NCI-H510A (cell line): ENCODE data around the gene IQCF5.
"Not testable (repeated sequence)": the region's sequence is repeated elsewhere in the genome, so short reads cannot be mapped to it uniquely, and the experiment has no call there.

ENCODE experiments used
- DNase-seq: peaks from one replicate; lab custom pipeline; 2025; lab: John Stamatoyannopoulos, UW

Gene IQCF5

DNA sequence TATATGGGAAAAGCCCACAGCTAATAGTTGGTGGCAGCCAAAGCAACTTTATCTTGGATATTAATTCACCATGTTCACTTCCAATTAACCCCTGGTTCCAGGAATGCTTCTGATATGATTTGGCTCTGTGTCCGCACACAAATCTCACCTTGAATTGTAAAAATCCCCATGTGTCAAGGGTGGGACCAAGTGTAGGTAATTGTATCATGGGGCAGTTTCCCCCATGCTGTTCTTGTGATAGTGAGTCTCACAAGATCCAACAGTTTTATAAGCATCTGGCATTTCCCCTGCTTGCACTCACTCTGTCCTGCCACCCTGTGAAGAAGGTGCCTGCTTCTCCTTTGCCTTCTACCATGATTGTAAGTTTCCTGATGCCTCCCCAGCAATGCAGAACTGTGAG lies 6.5 kb downstream of the IQCF5 start:
- DNase-seq, result not testable (repeated sequence)

DNA sequence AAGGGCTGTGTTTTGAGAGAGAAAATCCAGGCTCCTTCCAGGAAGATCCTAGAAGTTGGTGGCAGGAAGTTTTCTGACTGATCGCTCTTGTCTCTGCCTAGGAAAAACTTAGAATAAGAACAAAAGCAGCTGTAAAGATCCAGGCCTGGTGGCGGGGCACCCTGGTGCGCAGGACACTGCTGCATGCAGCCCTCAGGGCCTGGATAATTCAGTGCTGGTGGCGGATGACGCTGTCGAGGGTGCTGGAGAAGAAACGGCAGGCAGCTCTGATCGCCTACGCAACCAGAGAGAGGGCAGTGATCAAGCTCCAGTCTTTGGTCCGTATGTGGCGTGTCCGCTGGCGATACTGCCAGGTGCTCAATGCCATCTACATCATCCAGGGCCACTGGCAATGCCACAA lies 12.5 kb downstream of the IQCF5 start:
- DNase-seq, result no peak

DNA sequence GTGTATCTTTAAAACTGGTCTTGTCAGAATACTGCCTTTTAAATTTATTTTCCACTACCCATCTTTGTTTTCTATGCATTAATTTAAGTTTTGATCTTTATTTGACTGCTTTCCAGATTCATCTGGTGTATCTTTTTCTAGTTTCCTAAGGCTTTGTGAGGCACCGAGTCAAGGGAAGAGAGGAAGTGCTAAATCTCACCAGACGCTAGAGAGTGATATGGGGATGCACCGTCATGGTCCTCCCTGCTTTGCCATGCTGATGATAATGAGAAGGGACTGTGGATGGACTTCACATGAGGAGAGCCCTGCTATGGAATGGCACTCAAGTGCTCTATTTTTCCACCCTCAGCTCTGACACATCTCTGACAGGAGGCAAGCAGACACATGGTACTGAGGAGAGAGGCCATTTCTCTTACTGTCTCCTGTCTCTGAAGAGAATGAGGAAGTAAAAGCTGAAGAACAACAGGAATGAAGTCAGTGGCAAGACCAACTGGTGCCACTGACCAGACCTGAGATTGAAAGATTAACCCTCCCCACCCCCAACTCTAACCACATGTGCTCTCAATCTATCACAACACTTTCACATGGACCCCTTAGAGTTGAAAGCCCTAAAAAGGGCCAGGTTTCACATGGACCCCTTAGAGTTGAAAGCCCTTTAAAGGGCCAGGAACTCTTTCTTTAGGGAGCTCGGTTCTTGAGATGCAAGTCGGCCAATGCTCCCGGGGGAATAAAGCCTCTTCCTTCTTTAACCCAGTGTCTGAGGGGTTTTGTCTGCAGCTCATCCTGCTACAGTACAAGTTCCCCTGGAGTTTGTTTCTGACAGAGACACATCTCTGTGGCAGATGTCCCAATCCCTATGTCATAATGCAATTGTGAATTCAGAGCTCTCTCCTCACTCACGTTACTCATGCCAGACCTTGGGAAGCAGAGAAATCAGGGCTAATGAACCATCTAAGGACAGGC lies 14.4 kb downstream of the IQCF5 start, which contains the start of gene IQCF2:
Gene IQCF2, plus strand, starts transcription at position 913 of the 963 bp plus-strand sequence. CDS start 52 bp downstream, outside the sequence.
- DNase-seq, result no peak

DNA sequence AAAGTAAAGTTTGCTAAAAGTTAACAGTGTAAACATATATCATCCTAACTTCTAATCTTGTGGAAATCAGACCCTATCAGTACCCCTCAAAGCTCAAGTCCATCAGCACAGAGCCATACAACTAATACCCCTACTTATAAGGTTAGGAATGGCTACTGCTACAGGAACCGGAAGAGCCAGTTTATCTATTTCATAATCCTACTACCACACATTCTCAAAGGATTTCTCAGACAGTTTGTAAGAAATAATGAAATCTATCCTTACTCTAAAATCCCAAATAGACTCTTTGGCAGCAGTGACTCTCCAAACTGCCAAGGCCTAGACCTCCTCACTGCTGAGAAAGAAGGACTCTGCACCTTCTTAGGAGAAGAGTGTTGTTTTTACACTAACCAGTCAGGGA lies 20.0 kb downstream of the IQCF5 start:
- DNase-seq, result not testable (repeated sequence)

DNA sequence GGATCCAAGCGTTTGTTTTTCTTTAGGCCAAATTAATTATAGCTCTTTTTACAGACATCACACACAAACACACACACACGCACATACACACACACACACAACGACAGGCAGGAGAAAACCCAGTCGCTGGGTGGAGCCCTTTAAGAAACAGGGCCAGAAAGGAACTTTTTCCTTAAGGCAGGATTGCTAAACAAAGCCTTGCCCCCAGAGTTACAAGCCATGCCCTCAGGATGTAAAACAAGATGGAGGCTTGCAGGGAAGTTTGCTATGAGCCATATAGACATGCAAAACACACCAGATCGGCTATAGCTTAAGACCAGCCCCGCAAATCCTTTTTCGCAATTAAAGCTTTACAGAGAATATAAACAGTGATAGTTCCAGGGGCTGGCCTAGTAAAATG lies 30.3 kb downstream of the IQCF5 start:
- no peak for DNase-seq

DNA sequence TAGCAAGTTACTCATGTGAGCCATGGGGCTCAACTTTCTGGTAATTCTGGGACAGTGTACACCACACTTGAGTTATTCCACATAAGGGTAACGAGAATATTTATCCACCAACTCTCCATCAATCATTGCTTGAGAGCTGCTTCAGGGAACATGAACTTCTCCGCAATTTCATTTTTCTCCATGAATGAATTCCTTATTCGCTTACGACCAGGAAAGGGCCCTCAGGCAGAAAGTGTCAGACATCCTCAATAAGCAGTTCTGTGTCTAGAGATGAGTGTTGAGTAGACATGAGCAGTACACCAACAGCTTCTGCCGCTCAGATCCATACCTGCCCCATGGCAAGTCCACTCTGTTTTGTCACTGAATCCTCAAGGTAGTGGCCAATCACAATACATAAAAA lies 38.8 kb downstream of the IQCF5 start:
- no peak for DNase-seq

DNA sequence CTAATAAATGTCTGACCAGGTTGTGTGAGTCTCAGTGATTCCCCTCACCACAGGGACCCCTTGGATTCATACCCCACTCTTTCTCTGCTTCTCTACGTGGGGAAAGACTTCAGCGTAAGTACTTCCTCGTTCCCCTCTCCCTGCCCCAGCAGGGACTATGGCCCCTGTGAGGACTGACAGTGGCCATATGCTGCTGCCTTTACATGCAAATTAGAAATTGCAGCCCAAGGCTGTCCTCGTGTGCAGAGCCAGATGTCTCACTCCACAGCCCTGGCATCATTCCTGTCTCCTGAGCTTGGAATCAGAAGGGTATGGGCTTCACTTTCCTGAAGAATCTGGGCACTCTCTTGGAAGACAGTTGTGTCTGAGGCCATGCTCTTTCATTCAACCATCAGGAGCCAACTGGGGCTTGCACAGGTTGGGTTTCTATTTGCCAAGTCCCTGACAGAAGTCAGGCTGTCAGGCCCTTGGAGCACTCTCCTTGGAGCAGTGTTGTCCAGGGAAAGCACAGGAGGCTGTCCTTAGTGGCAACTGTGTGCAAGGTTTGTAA lies 44.5 kb downstream of the IQCF5 start:
- DNase-seq, result no peak

DNA sequence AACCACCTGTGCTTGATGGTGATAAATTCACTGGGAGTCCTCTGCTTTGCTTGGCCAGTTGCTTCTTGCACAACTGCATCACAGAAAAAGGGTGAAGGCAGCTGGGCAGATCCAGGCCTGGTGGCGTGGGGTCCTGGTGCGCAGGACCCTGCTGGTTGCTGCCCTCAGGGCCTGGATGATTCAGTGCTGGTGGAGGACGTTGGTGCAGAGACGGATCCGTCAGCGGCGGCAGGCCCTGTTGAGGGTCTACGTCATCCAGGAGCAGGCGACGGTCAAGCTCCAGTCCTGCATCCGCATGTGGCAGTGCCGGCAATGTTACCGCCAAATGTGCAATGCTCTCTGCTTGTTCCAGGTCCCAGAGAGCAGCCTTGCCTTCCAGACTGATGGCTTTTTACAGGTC lies 45.1 kb downstream of the IQCF5 start:
- no peak for DNase-seq

DNA sequence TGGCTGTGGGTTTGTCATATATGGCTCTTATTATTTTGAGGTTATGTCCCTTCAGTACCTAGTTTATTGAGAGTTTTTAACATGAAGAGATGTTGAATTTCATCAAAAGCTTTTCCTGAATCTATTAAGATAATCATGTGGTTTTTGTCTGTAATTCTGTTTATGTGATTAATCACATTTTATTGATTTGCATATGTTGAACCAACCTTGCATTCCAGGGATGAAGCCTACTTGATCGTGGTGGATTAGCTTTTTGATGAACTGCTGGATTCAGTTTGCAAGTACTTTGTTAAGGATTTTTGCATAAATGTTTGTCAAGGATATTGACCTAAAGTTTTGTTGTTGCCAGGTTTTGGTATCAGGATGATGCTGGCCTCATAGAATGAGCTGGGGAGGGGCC lies 47.1 kb downstream of the IQCF5 start:
- no peak for DNase-seq
